Mesodermal cell (in vitro differentiated cells): ENCODE measurements around the gene PDK2.

Experiments used
- H3K27ac ChIP-seq: 2 replicates; pipeline ENCODE4 v1.7.0; 2013; ENCODE audit warnings: mild to moderate bottlenecking, low read depth, low read length, moderate library complexity; ENCODE audit not compliant: severe bottlenecking
- H3K36me3 ChIP-seq: 2 replicates; pipeline ENCODE4 v1.7.1; 2013; ENCODE audit warnings: mild to moderate bottlenecking, low read length, moderate library complexity; ENCODE audit not compliant: control insufficient read depth, insufficient read depth
- H3K4me1 ChIP-seq: one replicate; pipeline ENCODE4 v1.7.1; 2013; ENCODE audit warnings: mild to moderate bottlenecking, low read length; ENCODE audit not compliant: insufficient read depth, control insufficient read depth, poor library complexity, severe bottlenecking
- H3K4me3 ChIP-seq: 2 replicates; pipeline ENCODE4 v1.7.0; 2013; ENCODE audit warnings: low read length, control low read depth, mild to moderate bottlenecking; ENCODE audit not compliant: insufficient read depth, poor library complexity, severe bottlenecking; ENCODE audit errors: extremely low read depth
- H3K9me3 ChIP-seq: 2 replicates; pipeline ENCODE4 v1.7.1; 2013; ENCODE audit warnings: mild to moderate bottlenecking, low read length, moderate library complexity; ENCODE audit not compliant: control insufficient read depth
- WGBS, 2 experiments: methylation state at CpG; one replicate each; pipeline ENCODE4 v1.1.5; 2013; ENCODE audit warnings: missing lambda C conversion rate in 2 of 2; ENCODE audit not compliant: insufficient coverage in 2 of 2; 5-methylcytosine and 5-hydroxymethylcytosine counted together

PDK2 gene

DNA sequence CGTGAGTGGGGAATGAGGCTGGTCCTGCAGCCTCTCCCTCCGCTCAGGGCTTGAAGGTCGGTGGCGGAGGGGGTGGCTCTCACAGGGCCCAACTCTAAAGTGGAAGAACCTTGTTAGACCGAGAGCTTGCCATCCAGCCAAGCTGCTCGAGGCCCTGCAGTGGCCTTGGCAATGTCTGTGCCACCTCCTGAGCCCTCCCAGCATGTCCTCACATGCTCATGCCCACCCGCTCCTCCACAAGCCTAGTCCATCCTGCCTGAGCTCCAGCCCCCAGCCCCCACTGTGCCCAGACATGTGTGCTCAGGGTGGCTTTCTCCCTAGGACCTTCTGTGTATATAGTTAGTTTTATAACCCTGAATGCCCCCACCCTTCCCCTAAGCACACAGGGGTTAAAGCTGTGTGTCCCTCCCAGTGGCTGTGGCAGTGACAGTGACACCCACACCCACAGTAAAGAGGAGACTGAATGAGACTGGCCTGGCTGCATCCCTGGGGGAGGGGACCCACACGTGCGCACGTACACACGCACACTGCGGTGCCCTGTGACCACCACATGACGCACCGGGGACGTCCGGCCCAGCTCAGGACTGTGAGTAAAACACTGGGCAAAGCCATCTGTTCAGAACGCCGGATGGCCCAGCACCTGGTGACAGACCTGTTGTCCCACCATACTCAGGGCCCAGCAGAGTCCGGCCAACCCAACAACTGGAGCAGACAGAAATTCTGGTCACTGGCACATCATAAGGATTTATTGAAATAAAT, 15.6 kb downstream of the PDK2 start:
- Histone ChIP-seq H3K36me3 (peaks cover 26% of the 10 kb centered on the region), H3K4me3 (no peak overlapping the region), H3K9me3 (no peaks in the 10 kb centered on the region), H3K4me1 (peaks cover 23% of the 10 kb centered on the region), H3K27ac (peak overlapping the region; percentile 16)
- WGBS, 2 experiments, result 94% methylated on average over 14 to 19 of the region's 19 CpGs

- peaks cover 21% of the 10 kb centered on the region for H3K36me3 ChIP-seq
- peaks cover 23% of the 10 kb centered on the region for H3K4me1 ChIP-seq
- H3K9me3 ChIP-seq, result no peaks in the 10 kb centered on the region
- H3K27ac ChIP-seq, result peak overlapping the region; percentile 64
- WGBS, 2 experiments, result 51 to 60% methylated on average over 5 to 13 of the region's 14 CpGs
- no peak overlapping the region for H3K4me3 ChIP-seq
Measured at GRCh38 chr17:50111673-50112655, 16.8 kb downstream of the PDK2 start.

DNA sequence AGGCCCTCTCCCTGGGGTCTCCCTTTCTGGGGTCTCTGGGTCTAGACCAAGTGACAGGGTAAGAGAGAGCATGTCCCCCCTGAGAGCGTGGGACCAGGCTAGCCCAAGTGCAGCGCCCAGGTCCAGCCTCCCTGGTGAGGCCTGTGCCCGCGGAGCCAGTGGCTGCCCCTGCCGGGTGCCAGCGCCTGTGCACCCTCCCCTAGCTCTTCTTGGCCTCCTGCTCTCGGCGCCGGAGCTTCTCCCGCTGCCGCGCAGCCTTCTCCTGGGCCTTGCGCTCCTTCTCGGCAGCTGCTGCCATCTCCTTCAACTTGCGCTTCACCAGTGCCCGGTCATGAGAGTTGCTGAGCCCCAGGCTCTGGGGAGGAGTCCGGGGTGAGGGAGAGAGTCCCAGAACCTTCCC, 17.5 kb downstream of the PDK2 start:
- no peak overlapping the region for H3K27ac ChIP-seq
- H3K4me3 ChIP-seq, result no peak overlapping the region
- peaks cover 23% of the 10 kb centered on the region for H3K4me1 ChIP-seq
- H3K9me3 ChIP-seq, result no peaks in the 10 kb centered on the region
- 93 to 95% methylated on average over 16 to 17 of the region's 17 CpGs for WGBS, 2 experiments
- peaks cover 21% of the 10 kb centered on the region for H3K36me3 ChIP-seq

DNA sequence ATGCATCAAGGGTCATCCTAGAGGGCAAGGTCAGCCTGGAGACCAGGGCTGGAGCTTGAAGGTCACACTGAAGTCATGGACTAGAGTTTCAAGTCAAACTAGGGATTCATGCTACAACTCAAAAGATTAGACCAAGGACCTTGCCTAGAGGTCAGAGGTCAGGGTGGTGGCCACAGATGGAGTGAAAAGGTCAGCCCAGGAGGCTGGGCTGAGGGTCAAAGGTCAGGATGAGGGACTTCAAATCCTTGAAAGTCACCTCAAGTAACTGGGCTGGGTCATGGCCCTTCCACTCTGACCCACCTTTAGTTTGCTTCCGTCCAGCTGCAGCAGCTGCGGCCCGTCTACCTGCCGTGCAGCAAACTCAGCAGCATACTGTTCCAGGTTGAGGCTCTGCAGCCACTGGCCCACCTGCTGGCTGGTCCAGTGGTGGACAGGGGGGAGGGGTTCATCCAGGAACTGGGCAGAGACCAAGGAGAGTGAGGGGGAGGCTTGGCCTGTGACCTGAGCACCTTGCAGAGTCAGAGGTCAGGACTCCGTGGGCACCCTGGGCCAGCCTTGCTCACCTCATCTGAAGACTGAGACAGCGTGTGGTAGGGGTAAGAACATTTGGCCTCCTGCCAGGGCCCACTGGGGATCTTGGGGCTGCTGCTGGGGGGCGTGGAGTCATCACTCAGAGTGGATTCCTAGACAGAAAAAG, 18.6 kb downstream of the PDK2 start:
- Histone ChIP-seq H3K4me1 (peaks cover 20% of the 10 kb centered on the region), H3K9me3 (no peaks in the 10 kb centered on the region), H3K27ac (no peak overlapping the region), H3K36me3 (peaks cover 21% of the 10 kb centered on the region), H3K4me3 (no peak overlapping the region)
- WGBS, 2 experiments, result 100% methylated on average over 4 to 5 of the region's 7 CpGs

DNA sequence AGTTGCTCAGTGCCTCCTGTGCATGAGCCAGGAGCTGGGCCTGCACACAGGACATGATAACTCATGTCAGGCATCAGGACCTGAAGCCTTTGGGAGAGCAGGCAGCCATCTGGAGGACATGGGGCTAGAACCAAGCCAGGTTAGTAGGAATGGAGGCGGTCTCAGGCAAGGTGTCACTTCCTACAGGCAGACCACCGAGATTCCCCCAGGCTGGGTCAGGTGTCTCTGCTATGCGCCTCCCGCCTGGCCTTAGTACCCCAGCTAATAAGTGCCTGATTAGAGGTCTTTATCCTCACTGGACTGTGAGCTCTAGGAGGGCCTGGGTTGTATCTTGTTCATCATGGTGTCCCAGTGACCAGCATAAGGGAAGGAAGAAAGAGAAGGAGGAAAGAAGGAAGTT, 19.2 kb downstream of the PDK2 start:
- Histone ChIP-seq H3K4me1 (peaks cover 18% of the 10 kb centered on the region), H3K4me3 (no peak overlapping the region), H3K9me3 (no peaks in the 10 kb centered on the region), H3K27ac (no peak overlapping the region), H3K36me3 (peaks cover 21% of the 10 kb centered on the region)
- 82 to 83% methylated on average over 4 of the region's 4 CpGs for WGBS, 2 experiments

DNA sequence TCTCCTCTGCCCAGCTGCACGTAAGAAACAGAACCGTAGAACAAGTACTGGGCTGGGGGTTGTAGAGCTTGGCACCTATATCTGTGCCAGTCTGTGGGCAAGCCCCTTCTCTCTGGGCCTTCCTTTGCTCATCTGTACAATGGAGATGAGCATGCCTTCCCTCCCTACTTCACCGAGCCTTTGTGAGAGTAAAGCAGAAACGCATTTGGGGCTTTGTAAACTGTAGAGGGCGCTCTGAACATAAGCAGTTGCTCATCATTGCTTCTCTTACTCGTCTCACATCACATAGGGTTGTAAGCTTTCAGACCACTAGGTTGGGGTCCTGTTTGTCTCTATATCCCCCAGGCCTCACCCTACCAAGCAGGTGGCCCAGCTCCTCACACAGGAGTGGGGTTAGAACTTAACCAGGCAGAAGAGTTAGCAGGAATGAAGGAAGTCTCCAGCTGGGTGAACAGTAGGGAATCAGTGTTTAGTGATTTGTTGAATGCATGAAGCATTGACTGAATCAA, 19.8 kb downstream of the PDK2 start:
- Histone ChIP-seq H3K4me1 (peaks cover 18% of the 10 kb centered on the region), H3K4me3 (no peak overlapping the region)
- 28 to 50% methylated on average over 1 to 6 of the region's 6 CpGs for WGBS, 2 experiments

DNA sequence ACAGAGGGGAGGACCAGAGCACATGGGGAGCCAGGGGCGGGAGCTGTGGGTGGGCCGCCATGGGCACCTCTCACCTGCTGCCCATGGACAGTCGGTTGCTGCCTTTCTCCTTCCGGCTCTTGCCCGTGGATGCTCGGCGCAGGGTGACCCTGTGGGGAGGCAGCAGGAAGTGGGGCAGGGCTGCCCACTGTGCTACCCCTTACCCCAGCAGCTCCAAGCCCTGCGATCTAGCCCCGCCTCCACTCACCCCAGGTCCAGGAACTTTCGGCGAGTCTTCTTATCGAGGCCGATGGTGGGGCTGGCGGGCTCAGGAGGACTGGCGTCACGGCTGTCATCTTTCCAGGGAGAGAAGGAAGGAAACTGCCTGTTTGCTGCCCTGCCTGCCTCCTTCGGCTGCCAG, 20.6 kb downstream of the PDK2 start:
- WGBS, 2 experiments, result 86 to 89% methylated on average over 9 to 17 of the region's 17 CpGs
- no peak overlapping the region for H3K27ac ChIP-seq
- H3K36me3 ChIP-seq, result peaks cover 17% of the 10 kb centered on the region
- H3K9me3 ChIP-seq, result no peaks in the 10 kb centered on the region
- H3K4me1 ChIP-seq, result peaks cover 18% of the 10 kb centered on the region
- H3K4me3 ChIP-seq, result no peak overlapping the region

More for the DNA sequence above, 19.8 kb downstream of the PDK2 start:
- Histone ChIP-seq H3K27ac (no peak overlapping the region), H3K9me3 (no peaks in the 10 kb centered on the region), H3K36me3 (peaks cover 19% of the 10 kb centered on the region)

DNA sequence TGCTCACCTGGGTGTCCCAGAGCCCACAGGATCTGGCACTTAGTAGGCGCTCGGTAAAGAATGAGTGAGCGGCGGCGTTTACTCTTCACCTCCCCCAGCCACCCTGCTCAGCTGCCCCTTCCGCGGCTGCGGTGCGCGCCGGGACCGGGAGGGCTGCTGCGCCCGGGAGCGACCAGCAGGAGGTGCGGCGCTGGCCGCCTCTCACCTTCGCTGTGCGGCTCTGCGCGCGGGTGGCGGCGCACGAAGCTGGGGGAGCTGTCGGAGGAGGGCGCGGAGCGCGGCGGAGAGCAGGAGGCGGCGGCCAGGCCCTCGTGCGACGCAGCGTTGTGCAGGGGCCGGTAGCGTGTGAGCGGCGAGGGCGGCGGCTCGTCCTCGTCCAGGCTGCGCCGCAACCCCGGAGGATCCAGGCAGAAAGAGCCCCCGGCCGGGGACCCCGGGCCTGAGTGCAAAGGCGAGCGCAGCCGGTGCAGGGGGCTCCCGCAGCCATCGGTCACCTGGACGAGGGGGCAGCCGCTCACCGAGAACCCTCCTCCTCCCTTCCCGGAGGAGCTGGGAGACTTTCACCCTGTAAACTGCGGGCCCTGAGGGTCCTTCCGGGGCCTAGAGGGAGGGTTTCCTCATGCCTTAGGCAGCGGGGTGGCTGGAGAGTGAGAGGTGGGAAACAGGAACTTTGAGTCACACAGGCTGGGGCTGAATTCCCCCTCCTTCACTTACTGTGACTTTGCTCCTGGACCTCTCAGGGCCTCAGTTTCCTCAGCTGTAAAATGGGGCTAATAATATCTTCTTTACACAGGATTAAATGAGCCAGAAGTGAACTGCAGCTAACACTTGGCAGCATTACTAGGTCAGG, 22.3 kb downstream of the PDK2 start:
- Histone ChIP-seq H3K4me3 (peak overlapping the region; percentile 14), H3K36me3 (peaks cover 17% of the 10 kb centered on the region), H3K27ac (no peak overlapping the region), H3K9me3 (no peaks in the 10 kb centered on the region), H3K4me1 (peaks cover 4% of the 10 kb centered on the region)
- WGBS, 2 experiments, result 5 to 7% methylated on average over 48 to 50 of the region's 64 CpGs

DNA sequence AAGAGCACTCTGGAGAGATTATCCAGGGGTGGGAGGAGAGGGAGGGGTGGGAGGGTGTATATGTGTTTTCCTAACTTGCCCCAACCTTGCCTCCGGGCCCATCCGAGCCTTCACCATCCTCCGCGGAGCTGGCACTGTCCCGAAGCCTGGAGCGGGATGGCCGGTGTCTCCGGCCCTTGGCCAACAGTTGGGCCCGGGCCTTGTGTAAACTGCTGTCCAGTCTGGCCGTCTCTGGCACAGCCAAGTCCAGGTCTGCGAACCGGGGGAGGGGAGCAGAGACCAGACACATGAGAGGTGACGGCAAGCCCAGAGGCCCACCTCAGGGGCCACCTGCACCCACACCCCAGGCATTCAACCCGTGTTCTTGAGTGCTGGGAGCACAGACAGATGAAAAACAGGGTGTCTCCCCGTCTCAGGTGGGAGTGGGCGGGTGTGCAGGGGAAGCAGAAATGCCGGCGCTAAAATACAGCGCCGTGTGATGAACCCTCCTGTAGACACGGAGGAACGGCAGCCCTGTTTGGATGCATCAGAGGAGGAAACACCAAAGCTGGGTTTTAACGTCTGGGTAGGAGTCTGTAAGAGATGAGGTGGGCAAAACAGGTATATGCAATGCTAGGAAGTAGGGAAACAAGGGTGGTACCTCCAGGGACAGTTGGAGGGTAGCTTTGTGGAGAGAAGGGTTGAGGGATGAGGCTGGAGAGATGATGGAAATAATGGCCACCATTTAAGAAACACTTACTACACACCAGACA, 23.1 kb downstream of the PDK2 start:
- H3K4me1 ChIP-seq, result peaks cover 4% of the 10 kb centered on the region
- H3K36me3 ChIP-seq, result peaks cover 17% of the 10 kb centered on the region
- H3K27ac ChIP-seq, result no peak overlapping the region
- 95 to 96% methylated on average over 18 to 21 of the region's 23 CpGs for WGBS, 2 experiments
- no peaks in the 10 kb centered on the region for H3K9me3 ChIP-seq
- no peak overlapping the region for H3K4me3 ChIP-seq
